SJCRH30 (cell line): ENCODE results near the gene ZMYND10. TPM values are rescaled to one million over a fixed set of nuclear protein-coding genes. Genes with fewer than 3 reads are reported as not detected.

Experiments
- total RNA-seq: library from RNA; depleted of rRNA; stranded (reverse); fragments of >200 nt; shearing (Covaris generic); gene quantifications from 2 replicates; pipeline ENCODE4 v1.2.3, GENCODE V29; 2014; rRNA removed

Gene ZMYND10
- total RNA-seq, 1 experiment from 2014 or later = 0.99 TPM

Other genes starting within 250 kb of the ZMYND10 start
- gene SEMA3F, start 190.4 kb downstream of the ZMYND10 start, total RNA-seq = 9.3 and 11.3 TPM in 2 replicates
- gene GNAT1, start 154.1 kb downstream of the ZMYND10 start, total RNA-seq = 0.14 TPM in 1 of 2 replicates, not detected in the other
- gene SLC38A3, start 140.5 kb downstream of the ZMYND10 start, total RNA-seq = 1.4 and 2.9 TPM in 2 replicates
- gene GNAI2, start 109.5 kb downstream of the ZMYND10 start, total RNA-seq = 63.8 and 64.7 TPM in 2 replicates
- 3.3 and 4.8 TPM in 2 replicates for gene SEMA3B, start 76.6 kb downstream of the ZMYND10 start, total RNA-seq
- gene LSMEM2, start 66.6 kb downstream of the ZMYND10 start, total RNA-seq = not detected in 2 replicates
- 85.3 and 98.8 TPM in 2 replicates for gene IFRD2, start 53.3 kb downstream of the ZMYND10 start, total RNA-seq
- 3.6 and 4.5 TPM in 2 replicates for gene HYAL3, start 46.3 kb downstream of the ZMYND10 start, total RNA-seq
- gene NAA80, start 46.3 kb downstream of the ZMYND10 start, total RNA-seq = 3.2 and 3.4 TPM in 2 replicates
- gene HYAL1, start 42.2 kb downstream of the ZMYND10 start, total RNA-seq = 0.43 TPM in 1 of 2 replicates, not detected in the other
- gene HYAL2, start 23.0 kb downstream of the ZMYND10 start, total RNA-seq = 41.7 and 47.2 TPM in 2 replicates
- gene TUSC2, start 17.5 kb downstream of the ZMYND10 start, total RNA-seq = 21.2 and 26.4 TPM in 2 replicates
- gene RASSF1, start 4.9 kb downstream of the ZMYND10 start, total RNA-seq = 11.7 and 12.7 TPM in 2 replicates
- gene NPRL2, start 5.0 kb upstream of the ZMYND10 start, total RNA-seq = 14.0 and 14.4 TPM in 2 replicates
- 6.5 and 8.9 TPM in 2 replicates for gene CYB561D2, start 5.1 kb upstream of the ZMYND10 start, total RNA-seq
- 27.2 and 28.2 TPM in 2 replicates for gene TMEM115, start 13.8 kb upstream of the ZMYND10 start, total RNA-seq
- gene CACNA2D2, start 157.9 kb upstream of the ZMYND10 start, total RNA-seq = not detected in 2 replicates
- 1.1 and 2.4 TPM in 2 replicates for gene C3orf18, start 222.0 kb upstream of the ZMYND10 start, total RNA-seq
- gene HEMK1, start 223.8 kb upstream of the ZMYND10 start, total RNA-seq = 6.2 and 6.3 TPM in 2 replicates